Measurements from ENCODE around the gene MEIS1. TPM values are rescaled to one million over a fixed set of nuclear protein-coding genes. Genes with fewer than 3 reads are reported as not detected.

MEIS1 gene
- 1.5 to 3.9 TPM (median 2.1 TPM) in 5 replicates for total RNA-seq (2022; extraction: Qiagen RNA extraction; ENCODE audit: low read depth)

DNA sequence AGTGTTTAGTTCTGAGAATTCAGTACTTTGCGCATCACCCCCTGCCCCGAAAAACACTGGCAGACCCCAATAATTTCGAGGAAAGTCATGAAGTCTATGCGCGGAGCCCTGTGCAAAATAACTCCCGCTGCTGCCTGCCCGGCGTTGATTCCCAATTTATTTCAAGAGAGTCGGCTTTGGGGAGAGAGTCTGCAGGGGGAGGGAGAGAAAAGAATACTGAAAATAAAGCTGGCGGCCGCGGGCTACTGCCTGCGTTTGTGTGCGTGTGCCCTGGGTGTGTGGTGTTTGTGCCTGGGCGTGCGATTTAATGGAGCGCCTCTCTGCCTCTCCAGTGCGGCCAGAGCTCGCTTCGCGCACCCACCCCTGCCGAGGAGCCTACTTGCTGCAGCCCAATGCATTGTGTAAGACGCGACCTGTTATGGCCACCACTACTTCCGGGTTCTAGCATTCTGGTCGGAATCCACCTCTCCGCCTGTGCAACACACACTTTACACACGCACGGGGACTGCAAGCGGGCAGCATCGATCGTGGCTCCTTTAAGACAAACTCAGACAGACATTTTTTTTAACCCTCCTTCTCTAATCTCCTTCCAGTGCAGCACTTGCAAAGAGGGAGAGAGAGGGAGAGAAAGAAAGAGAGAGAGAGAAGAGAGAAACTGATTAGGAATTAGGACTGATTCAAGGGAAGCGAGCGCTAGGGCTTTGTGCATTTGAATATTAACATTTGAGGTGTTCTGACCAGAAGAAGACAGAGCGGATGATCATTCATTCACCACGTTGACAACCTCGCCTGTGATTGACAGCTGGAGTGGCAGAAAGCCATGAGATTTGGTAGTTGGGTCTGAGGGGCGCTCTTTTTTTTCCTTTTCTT lies at the start of gene MEIS1:
MEIS1 (plus strand) TSS at position 447 of the 870 bp plus-strand sequence. CDS start 732 bp downstream, outside the sequence.

